ENCODE measurements around the gene TMEM229B. TPM values are rescaled to one million over a fixed set of nuclear protein-coding genes. Genes with fewer than 3 reads are reported as not detected.

Gene TMEM229B
- total and polyA plus RNA-seq, 2 experiments from 2014 or later = 0.09 TPM

DNA sequence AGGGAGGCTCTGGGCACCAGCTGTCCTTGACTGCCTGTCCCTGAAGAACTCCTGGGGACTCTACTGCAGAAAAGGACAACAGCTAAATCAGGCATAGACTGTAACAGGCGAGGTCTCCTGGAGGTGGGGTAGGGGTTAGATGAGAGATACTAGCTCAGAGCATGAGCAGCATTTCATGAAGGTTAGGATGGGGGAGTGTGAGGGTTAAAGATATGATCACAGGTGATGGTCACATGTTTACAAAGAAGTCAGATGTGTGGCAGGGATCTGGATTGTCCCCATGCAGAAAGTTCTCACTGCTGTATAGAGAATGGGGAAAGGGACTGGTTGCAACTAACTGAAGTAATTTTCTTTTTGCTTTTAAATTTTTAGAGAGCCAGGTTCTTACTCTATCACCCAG, 26.5 kb downstream of the TMEM229B start:
- H3K9me3 ChIP-seq (ENCODE audit: low read depth) = no peaks in the 10 kb centered on the region
- no peaks in the 10 kb centered on the region for H3K27me3 ChIP-seq
- no peaks in the 10 kb centered on the region for H3K36me3 ChIP-seq
- H3K4me1 ChIP-seq (ENCODE audit: low read depth) = peaks cover 4% of the 10 kb centered on the region
- peak overlapping the region; percentile 26 for H3K27ac ChIP-seq
- TF ChIP-seq, protein P1, sequence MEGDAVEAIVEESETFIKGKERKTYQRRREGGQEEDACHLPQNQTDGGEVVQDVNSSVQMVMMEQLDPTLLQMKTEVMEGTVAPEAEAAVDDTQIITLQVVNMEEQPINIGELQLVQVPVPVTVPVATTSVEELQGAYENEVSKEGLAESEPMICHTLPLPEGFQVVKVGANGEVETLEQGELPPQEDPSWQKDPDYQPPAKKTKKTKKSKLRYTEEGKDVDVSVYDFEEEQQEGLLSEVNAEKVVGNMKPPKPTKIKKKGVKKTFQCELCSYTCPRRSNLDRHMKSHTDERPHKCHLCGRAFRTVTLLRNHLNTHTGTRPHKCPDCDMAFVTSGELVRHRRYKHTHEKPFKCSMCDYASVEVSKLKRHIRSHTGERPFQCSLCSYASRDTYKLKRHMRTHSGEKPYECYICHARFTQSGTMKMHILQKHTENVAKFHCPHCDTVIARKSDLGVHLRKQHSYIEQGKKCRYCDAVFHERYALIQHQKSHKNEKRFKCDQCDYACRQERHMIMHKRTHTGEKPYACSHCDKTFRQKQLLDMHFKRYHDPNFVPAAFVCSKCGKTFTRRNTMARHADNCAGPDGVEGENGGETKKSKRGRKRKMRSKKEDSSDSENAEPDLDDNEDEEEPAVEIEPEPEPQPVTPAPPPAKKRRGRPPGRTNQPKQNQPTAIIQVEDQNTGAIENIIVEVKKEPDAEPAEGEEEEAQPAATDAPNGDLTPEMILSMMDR (IDR thresholded peaks at IDR 0.05; ENCODE audit: low read depth, low read length) = no peak
- no peak for DNase-seq (ENCODE audit: low read depth in 1 of 2, low spot score in 1 of 2)
- no peak overlapping the region for H3K4me3 ChIP-seq

GRCh38 chr14:67461341-67461985, 27.1 kb downstream of the TMEM229B start:
- no peaks in the 10 kb centered on the region for H3K27me3 ChIP-seq
- TF ChIP-seq, protein P1 (IDR thresholded peaks at IDR 0.05; ENCODE audit: low read depth, low read length) = no peak
- H3K4me3 ChIP-seq = no peak overlapping the region
- no peaks in the 10 kb centered on the region for H3K36me3 ChIP-seq
- peak overlapping the region; percentile 26 for H3K27ac ChIP-seq
- H3K4me1 ChIP-seq (ENCODE audit: low read depth) = peaks cover 4% of the 10 kb centered on the region
- H3K9me3 ChIP-seq (ENCODE audit: low read depth) = no peaks in the 10 kb centered on the region
- DNase-seq (ENCODE audit: low read depth in 1 of 2, low spot score in 1 of 2) = peak in 1 of 2 donors; percentile 42

- TF ChIP-seq, protein P1 (IDR thresholded peaks at IDR 0.05; ENCODE audit: low read depth, low read length) = no peak
- Histone ChIP-seq H3K4me3 (no peak overlapping the region), H3K27me3 (no peaks in the 10 kb centered on the region), H3K9me3 (ENCODE audit: low read depth) (no peaks in the 10 kb centered on the region), H3K27ac (no peak overlapping the region), H3K36me3 (no peaks in the 10 kb centered on the region), H3K4me1 (ENCODE audit: low read depth) (peaks cover 4% of the 10 kb centered on the region)
- DNase-seq (ENCODE audit: low read depth in 1 of 2, low spot score in 1 of 2) = no peak
Observed at GRCh38 chr14:67459336-67459735, 29.2 kb downstream of the TMEM229B start.

DNA sequence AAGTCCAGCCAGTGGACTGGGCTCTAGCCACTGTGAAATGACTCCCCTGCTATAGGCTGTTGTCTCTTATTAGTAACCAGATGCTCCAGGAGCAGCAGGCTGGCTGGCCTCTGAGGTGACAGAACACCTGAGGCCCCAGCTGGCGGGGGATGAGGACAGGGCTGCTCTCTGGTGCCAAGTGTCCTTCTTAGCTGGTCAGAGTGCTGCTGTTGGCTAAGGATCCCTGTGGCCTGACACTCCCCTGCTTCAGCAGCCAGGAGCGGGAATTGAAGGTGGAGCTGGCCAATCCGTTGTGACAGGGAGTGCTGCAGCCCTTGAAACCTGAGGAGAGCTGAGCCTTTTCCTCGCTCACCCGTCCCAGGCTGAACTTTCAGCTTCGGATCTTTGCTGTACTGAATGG, 30.7 kb downstream of the TMEM229B start:
- peaks cover 4% of the 10 kb centered on the region for H3K4me1 ChIP-seq (ENCODE audit: low read depth)
- no peaks in the 10 kb centered on the region for H3K9me3 ChIP-seq (ENCODE audit: low read depth)
- TF ChIP-seq, protein P1 (IDR thresholded peaks at IDR 0.05; ENCODE audit: low read depth, low read length) = no peak
- no peaks in the 10 kb centered on the region for H3K27me3 ChIP-seq
- DNase-seq (ENCODE audit: low read depth in 1 of 2, low spot score in 1 of 2) = peak; percentile 17 to 77
- no peak overlapping the region for H3K4me3 ChIP-seq
- H3K36me3 ChIP-seq = no peaks in the 10 kb centered on the region
- H3K27ac ChIP-seq = no peak overlapping the region

- Histone ChIP-seq H3K27me3 (no peaks in the 10 kb centered on the region), H3K4me1 (ENCODE audit: low read depth) (peaks cover 2% of the 10 kb centered on the region), H3K9me3 (ENCODE audit: low read depth) (no peaks in the 10 kb centered on the region), H3K27ac (no peak overlapping the region), H3K36me3 (no peaks in the 10 kb centered on the region), H3K4me3 (no peak overlapping the region)
- DNase-seq (ENCODE audit: low read depth in 1 of 2, low spot score in 1 of 2) = no peak
- TF ChIP-seq, protein P1 (IDR thresholded peaks at IDR 0.05; ENCODE audit: low read depth, low read length) = no peak
Observed at GRCh38 chr14:67456732-67457131, 31.8 kb downstream of the TMEM229B start.
